Progenitor cell of endocrine pancreas (in vitro differentiated cells): Measurements from ENCODE around the gene ISYNA1. TPM values are rescaled to one million over a fixed set of nuclear protein-coding genes. Genes with fewer than 3 reads are reported as not detected.
A peak's percentile ranks its signal among the peaks of the same experiment; 100 is the strongest.

Experiments
- DNase-seq: peaks from one replicate; pipeline ENCODE4 v3.0.0; 2021; ENCODE audit warnings: low spot score; ENCODE audit not compliant: unreplicated experiment
- H3K27ac Mint-ChIP-seq: 2 replicates; pipeline ENCODE4 v1.8.0; 2021; ENCODE audit warnings: mild to moderate bottlenecking, moderate library complexity, mixed read lengths
- H3K27me3 Mint-ChIP-seq: 2 replicates; pipeline ENCODE4 v1.8.0; 2021; ENCODE audit warnings: mixed read lengths
- H3K36me3 Mint-ChIP-seq: 2 replicates; pipeline ENCODE4 v1.8.0; 2022; ENCODE audit warnings: mixed read lengths; ENCODE audit not compliant: insufficient read depth
- H3K4me1 Mint-ChIP-seq: 2 replicates; pipeline ENCODE4 v1.8.0; 2021; ENCODE audit warnings: low read depth, mixed read lengths
- H3K4me3 Mint-ChIP-seq: 2 replicates; pipeline ENCODE4 v1.8.0; 2021; ENCODE audit warnings: low read depth, mild to moderate bottlenecking, moderate library complexity, mixed read lengths
- H3K9me3 Mint-ChIP-seq: 2 replicates; pipeline ENCODE4 v1.8.0; 2021; ENCODE audit warnings: low read depth, mixed read lengths
- total RNA-seq: library from RNA; stranded (reverse); gene quantifications from 2 replicates; pipeline ENCODE4 v1.2.1, GENCODE V29; 2021
- TF ChIP-seq, protein P1 (sequence below): fragments of 200-600 bp; sonication (generic); IDR thresholded peaks from one replicate; pipeline ENCODE4 v1.5.0; 2021; ENCODE audit warnings: antibody characterized with exemption, mild to moderate bottlenecking; ENCODE audit not compliant: unreplicated experiment

Gene ISYNA1
- total RNA-seq, 1 donor from 2014 or later = 234 TPM

DNA sequence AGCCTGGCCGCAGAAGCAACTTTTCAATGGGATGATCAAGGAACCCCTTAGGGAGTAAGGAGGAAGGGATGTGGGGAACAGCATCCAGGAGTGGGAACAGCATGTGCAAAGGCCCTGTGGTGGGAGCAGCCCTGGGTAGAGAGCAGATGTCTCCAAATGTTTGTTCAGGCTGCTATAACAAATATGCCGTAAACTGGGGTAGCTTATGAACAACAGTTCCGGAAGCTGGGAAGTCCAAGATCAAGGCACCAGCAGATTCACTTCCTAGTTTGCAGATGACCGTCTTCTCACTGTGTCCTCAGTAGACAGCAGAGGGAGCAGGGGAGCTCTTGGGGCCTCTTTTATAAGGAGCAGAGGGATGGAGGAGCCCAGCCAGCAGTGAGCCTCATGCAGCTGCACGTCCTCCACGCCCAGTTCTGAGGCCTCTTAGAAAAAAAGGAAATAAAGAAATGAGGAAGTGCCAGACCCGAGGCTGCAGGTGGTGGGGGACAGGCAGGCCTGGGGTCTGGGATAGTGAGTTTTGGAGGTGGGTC is 36.3 kb downstream of the ISYNA1 start:
- TF ChIP-seq, protein P1, sequence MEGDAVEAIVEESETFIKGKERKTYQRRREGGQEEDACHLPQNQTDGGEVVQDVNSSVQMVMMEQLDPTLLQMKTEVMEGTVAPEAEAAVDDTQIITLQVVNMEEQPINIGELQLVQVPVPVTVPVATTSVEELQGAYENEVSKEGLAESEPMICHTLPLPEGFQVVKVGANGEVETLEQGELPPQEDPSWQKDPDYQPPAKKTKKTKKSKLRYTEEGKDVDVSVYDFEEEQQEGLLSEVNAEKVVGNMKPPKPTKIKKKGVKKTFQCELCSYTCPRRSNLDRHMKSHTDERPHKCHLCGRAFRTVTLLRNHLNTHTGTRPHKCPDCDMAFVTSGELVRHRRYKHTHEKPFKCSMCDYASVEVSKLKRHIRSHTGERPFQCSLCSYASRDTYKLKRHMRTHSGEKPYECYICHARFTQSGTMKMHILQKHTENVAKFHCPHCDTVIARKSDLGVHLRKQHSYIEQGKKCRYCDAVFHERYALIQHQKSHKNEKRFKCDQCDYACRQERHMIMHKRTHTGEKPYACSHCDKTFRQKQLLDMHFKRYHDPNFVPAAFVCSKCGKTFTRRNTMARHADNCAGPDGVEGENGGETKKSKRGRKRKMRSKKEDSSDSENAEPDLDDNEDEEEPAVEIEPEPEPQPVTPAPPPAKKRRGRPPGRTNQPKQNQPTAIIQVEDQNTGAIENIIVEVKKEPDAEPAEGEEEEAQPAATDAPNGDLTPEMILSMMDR = peak; percentile 33
- Mint-ChIP-seq H3K27me3 (no peaks in the 10 kb centered on the region), H3K4me1 (peaks cover 16% of the 10 kb centered on the region), H3K9me3 (no peaks in the 10 kb centered on the region), H3K36me3 (no peaks in the 10 kb centered on the region), H3K27ac (peak overlapping the region; percentile 43), H3K4me3 (no peak overlapping the region)
- DNase-seq = no peak

DNA sequence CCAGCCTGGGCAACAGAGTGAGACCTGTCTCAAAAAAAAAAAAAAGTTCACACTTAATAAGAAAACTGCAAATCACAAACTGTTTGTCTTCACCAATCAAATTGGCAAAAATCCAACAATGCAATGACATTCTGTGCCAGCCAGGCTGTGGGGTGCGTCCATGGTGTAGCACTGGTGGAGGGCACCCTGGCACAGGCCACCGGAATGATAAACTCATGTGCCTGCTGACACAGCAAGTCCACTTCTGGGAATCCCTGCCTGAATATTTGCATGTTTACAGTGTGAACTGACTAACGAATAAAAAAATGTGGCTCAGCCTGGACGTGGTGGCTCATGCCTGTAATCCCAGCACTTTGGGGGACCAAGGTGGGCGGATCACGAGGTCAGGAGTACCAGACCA is 38.9 kb downstream of the ISYNA1 start:
- Mint-ChIP-seq H3K36me3 (no peaks in the 10 kb centered on the region), H3K27me3 (no peaks in the 10 kb centered on the region), H3K9me3 (no peaks in the 10 kb centered on the region), H3K4me3 (no peak overlapping the region), H3K4me1 (peaks cover 16% of the 10 kb centered on the region), H3K27ac (no peak overlapping the region)
- DNase-seq = no peak
- TF ChIP-seq, protein P1 = no peak

DNA sequence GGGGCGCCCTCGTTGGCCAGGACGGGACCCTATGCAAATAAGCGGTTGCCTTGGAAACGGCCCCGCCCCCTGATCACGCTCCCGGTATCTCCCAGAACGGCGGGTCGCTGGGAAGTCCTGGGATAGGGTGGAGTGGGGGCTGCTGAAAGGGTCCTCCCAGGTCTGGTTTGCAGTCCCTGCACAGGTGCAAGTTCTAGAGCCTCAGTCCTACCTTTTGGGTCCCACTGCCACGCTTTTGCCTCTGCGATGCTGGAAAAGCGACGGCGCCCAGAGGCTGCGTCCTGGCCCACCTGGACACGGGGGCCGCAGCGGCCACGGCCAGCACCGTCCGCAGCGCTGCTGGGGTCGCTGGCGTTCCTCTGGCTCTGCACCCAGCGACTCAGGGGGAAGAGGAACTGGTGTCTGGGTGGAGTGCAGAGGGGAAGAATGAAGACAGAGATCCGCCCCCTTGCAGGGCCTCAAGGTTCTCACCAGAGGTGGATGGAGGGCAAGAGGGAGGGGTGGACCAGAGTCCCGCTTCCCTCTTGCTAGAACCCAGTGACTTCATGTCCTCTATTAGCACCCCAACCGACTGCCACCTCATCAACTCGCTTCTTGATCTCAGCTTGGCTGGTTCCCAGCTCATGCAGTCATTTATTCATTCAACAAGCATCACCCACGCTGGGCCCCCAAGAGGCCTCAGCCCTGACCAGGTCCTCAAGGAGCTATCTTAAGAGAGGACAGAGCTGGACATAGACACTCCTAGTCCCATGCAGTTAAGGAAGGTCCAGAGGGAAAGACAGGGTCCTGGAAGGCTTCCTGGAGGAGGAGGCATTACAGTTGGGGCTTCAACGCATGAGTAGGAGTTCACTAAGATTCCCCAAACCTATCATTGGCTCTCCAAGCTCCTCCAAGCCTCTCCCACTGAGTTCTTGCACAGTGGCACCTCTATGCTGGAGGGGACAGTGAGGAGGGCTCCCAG is 40.4 kb downstream of the ISYNA1 start, which contains the start of gene LRRC25:
TSS of gene LRRC25 (minus strand) at position 381 of the 961 bp plus-strand sequence. CDS start 659 bp downstream, outside the sequence.
- TF ChIP-seq, protein P1 = no peak
- H3K4me3 Mint-ChIP-seq = no peak within 1 kb of the TSS
- no peaks in the 10 kb centered on the region for H3K36me3 Mint-ChIP-seq
- no peak within 1 kb of the TSS for H3K27ac Mint-ChIP-seq
- peaks cover 7% of the 10 kb centered on the region for H3K4me1 Mint-ChIP-seq
- H3K27me3 Mint-ChIP-seq = no peaks in the 10 kb centered on the region
- no peak for DNase-seq
- H3K9me3 Mint-ChIP-seq = no peaks in the 10 kb centered on the region

DNA sequence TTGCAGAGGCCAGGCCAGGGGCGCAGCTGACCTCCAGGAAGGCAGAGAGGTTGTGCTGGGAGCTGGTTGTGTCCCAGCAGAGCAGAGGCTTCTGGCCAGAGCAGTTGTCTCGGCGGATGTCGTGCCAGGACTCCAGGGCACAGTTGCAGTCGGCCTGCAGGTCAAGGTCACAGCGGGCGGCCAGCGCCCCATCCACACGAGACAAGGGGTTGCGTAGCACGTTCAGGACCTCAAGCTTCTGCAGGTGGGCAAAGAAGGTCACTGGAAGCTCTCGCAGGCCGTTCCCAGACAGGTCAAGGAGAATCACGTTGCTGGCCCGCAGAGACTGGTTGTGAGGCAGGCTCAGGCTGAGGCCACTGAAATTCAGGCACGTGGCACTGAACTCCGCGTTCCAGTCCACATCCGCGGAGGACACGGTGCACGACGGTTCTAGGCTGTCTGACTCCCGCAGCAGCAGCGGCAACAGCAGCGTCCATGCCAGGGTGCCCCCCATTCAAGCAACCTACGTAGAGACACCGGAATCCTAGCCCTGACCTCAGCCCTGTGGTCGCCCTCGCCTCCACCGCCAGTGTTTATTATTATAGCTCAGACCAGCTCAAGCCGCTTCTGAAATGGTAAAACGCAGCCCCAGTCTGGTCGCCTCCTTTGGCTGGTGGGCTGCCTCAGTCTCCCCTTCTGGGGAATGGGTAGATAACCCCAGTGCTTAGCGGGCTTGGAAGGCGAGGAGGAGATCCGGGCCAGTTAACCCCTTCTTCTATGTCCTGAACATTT is 41.3 kb downstream of the ISYNA1 start:
- H3K27ac Mint-ChIP-seq = no peak overlapping the region
- H3K36me3 Mint-ChIP-seq = no peaks in the 10 kb centered on the region
- peaks cover under 1% of the 10 kb centered on the region for H3K4me1 Mint-ChIP-seq
- no peaks in the 10 kb centered on the region for H3K27me3 Mint-ChIP-seq
- DNase-seq = no peak
- no peak overlapping the region for H3K4me3 Mint-ChIP-seq
- no peaks in the 10 kb centered on the region for H3K9me3 Mint-ChIP-seq
- TF ChIP-seq, protein P1 = no peak

DNA sequence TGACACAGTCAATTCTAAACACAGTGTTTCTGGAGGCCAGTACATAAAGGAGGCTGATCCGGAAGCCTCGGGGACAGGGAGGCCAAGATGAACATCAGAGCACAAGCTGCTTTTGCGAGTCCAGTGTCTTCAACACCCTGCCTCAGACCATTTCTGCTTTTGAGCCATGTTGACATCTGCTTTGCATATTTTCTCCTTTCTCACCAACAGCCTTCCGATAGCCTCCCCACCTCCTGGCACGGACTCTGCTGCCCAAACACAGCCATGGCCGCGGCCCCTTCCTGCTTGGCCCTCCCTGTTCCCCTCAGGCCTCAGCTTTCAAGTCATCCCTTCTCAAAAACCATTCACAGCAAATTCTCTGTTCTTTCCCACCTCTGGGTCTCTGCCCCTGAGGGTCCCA is 44.1 kb downstream of the ISYNA1 start:
- Mint-ChIP-seq H3K4me3 (no peak overlapping the region), H3K27me3 (no peaks in the 10 kb centered on the region), H3K27ac (no peak overlapping the region)

More for the DNA sequence above, 44.1 kb downstream of the ISYNA1 start:
- TF ChIP-seq, protein P1 = no peak
- Mint-ChIP-seq H3K36me3 (peaks cover 3% of the 10 kb centered on the region), H3K9me3 (no peaks in the 10 kb centered on the region), H3K4me1 (no peaks in the 10 kb centered on the region)
- DNase-seq = no peak
